ENCODE measurements around the gene ARPC5L. TPM values are rescaled to one million over a fixed set of nuclear protein-coding genes. Genes with fewer than 3 reads are reported as not detected.

Gene ARPC5L
- total RNA-seq, 1 donor from 2014 or later = 57.0 TPM

GRCh38 chr9:124868511-124869465 is 6.9 kb downstream of the ARPC5L start:
- Mint-ChIP-seq H3K27me3 (ENCODE audit: low read depth, unreplicated experiment) (no peaks in the 10 kb centered on the region), H3K4me1 (ENCODE audit: low read depth, unreplicated experiment) (peaks cover 29% of the 10 kb centered on the region), H3K27ac (ENCODE audit: unreplicated experiment) (peak overlapping the region; percentile 98), H3K36me3 (ENCODE audit: low read depth, unreplicated experiment) (peaks cover 4% of the 10 kb centered on the region), H3K4me3 (ENCODE audit: unreplicated experiment) (peak overlapping the region; percentile 99), H3K9me3 (ENCODE audit: unreplicated experiment) (no peaks in the 10 kb centered on the region)
- H3K27ac ChIP-seq (ENCODE audit: low read depth, low read length) = peak overlapping the region; percentile 96
- DNase-seq (ENCODE audit: low read depth) (peak; percentile 52), FAIRE-seq (no peak)
- H3K9me3 ChIP-seq (ENCODE audit: insufficient read depth, low read depth, low read length) = no peaks in the 10 kb centered on the region
- peak overlapping the region; percentile 94 for H3K4me3 ChIP-seq (ENCODE audit: insufficient read depth, low read depth, low read length)
- H3K36me3 ChIP-seq (ENCODE audit: insufficient read depth, low read length) = peaks cover 3% of the 10 kb centered on the region
- H4K20me1 ChIP-seq (ENCODE audit: insufficient read depth, low read length) = peaks cover 39% of the 10 kb centered on the region
- H2AFZ ChIP-seq (ENCODE audit: low read depth, low read length) = peak overlapping the region; percentile 78
- H3K79me2 ChIP-seq (ENCODE audit: insufficient read depth, low read length) = peaks cover 66% of the 10 kb centered on the region
- H3K4me2 ChIP-seq (ENCODE audit: low read length) = peak overlapping the region; percentile 96
- TF ChIP-seq, protein P1, sequence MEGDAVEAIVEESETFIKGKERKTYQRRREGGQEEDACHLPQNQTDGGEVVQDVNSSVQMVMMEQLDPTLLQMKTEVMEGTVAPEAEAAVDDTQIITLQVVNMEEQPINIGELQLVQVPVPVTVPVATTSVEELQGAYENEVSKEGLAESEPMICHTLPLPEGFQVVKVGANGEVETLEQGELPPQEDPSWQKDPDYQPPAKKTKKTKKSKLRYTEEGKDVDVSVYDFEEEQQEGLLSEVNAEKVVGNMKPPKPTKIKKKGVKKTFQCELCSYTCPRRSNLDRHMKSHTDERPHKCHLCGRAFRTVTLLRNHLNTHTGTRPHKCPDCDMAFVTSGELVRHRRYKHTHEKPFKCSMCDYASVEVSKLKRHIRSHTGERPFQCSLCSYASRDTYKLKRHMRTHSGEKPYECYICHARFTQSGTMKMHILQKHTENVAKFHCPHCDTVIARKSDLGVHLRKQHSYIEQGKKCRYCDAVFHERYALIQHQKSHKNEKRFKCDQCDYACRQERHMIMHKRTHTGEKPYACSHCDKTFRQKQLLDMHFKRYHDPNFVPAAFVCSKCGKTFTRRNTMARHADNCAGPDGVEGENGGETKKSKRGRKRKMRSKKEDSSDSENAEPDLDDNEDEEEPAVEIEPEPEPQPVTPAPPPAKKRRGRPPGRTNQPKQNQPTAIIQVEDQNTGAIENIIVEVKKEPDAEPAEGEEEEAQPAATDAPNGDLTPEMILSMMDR (IDR thresholded peaks at IDR 0.05; ENCODE audit: insufficient read depth, low read depth, low read length) = no peak
- TF ChIP-seq EZH2 (IDR thresholded peaks at IDR 0.05; ENCODE audit: insufficient read depth, low read length) = no peak
- H3K4me1 ChIP-seq (ENCODE audit: insufficient read depth, low read length) = peaks cover 24% of the 10 kb centered on the region
- H3K9ac ChIP-seq (ENCODE audit: low read length) = peak overlapping the region; percentile 99
- no peaks in the 10 kb centered on the region for H3K27me3 ChIP-seq (ENCODE audit: insufficient read depth, low read length)

DNA sequence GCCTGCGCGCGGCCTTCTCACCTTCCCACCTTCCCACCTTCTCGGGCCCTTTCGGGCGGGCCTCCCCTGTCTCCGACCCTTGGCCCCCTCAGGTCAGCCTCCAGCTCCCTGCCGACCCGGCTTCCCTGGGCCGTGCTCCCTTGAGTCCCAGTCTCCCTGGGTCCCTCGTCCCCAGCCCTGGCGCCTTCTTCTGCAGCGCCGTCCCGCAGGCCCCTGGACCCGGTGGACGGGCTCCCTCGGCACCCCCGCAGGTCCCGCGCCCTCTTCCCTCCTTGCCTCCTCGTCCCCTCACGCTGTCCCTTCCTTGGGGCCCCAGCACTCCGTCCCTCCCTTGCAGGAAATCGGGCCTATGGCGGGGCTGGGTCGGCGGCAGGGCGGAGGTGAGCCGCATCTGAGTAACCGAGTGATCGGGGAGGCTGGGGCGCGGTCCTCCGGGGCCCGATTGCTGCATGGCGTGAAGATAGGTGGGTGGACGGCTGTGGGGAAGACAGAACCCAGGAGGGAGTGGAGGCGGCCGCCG is 7.6 kb downstream of the ARPC5L start:
- peaks cover 47% of the 10 kb centered on the region for H4K20me1 ChIP-seq (ENCODE audit: insufficient read depth, low read length)
- H3K9me3 ChIP-seq (ENCODE audit: insufficient read depth, low read depth, low read length) = no peaks in the 10 kb centered on the region
- Mint-ChIP-seq H3K4me1 (ENCODE audit: low read depth, unreplicated experiment) (peaks cover 29% of the 10 kb centered on the region), H3K27me3 (ENCODE audit: low read depth, unreplicated experiment) (no peaks in the 10 kb centered on the region), H3K4me3 (ENCODE audit: unreplicated experiment) (peak overlapping the region; percentile 90), H3K9me3 (ENCODE audit: unreplicated experiment) (no peaks in the 10 kb centered on the region), H3K27ac (ENCODE audit: unreplicated experiment) (peak overlapping the region; percentile 91), H3K36me3 (ENCODE audit: low read depth, unreplicated experiment) (peaks cover 6% of the 10 kb centered on the region)
- H2AFZ ChIP-seq (ENCODE audit: low read depth, low read length) = peak overlapping the region; percentile 61
- H3K9ac ChIP-seq (ENCODE audit: low read length) = peak overlapping the region; percentile 99
- no peaks in the 10 kb centered on the region for H3K27me3 ChIP-seq (ENCODE audit: insufficient read depth, low read length)
- DNase-seq (ENCODE audit: low read depth) (no peak), FAIRE-seq (no peak)
- no peak for TF ChIP-seq EZH2 (IDR thresholded peaks at IDR 0.05; ENCODE audit: insufficient read depth, low read length)
- TF ChIP-seq, protein P1 (IDR thresholded peaks at IDR 0.05; ENCODE audit: insufficient read depth, low read depth, low read length) = no peak
- H3K4me2 ChIP-seq (ENCODE audit: low read length) = peak overlapping the region; percentile 96
- H3K4me3 ChIP-seq (ENCODE audit: insufficient read depth, low read depth, low read length) = peak overlapping the region; percentile 94
- peak overlapping the region; percentile 96 for H3K27ac ChIP-seq (ENCODE audit: low read depth, low read length)
- peaks cover 24% of the 10 kb centered on the region for H3K4me1 ChIP-seq (ENCODE audit: insufficient read depth, low read length)
- H3K79me2 ChIP-seq (ENCODE audit: insufficient read depth, low read length) = peaks cover 74% of the 10 kb centered on the region
- H3K36me3 ChIP-seq (ENCODE audit: insufficient read depth, low read length) = peaks cover 3% of the 10 kb centered on the region
